ENCODE data around the gene ZNF93. TPM values are rescaled to one million over a fixed set of nuclear protein-coding genes. Genes with fewer than 3 reads are reported as not detected.
"Not testable (repeated sequence)": the region's sequence is repeated elsewhere in the genome, so short reads cannot be mapped to it uniquely, and the experiment has no call there.

The ZNF93 gene
- total RNA-seq, result 13.5 and 14.9 TPM in 2 replicates

GRCh38 chr19:19900729-19901444 lies at the start of gene ZNF93:
Gene ZNF93, plus strand, starts transcription at chr19:19900946. Its CDS starts 143 bp downstream, at chr19:19901089.
- peaks cover 34% of the 10 kb centered on the region for H3K4me1 Mint-ChIP-seq
- H3K27me3 Mint-ChIP-seq, result no peaks in the 10 kb centered on the region
- ChIA-PET POLR2A (interaction anchor here (0.6 to 3.7 kb wide), 29 partner anchors 11 to 1123 kb away, joined by 3 to 48 read pairs (median 4); partner anchors contain the start of genes ATP13A1, GATAD2A, LPAR2 and NDUFA13), CTCF (interaction anchor here (0.8 kb wide), 1 partner anchor 39 kb away, joined by 3 read pairs; no protein-coding TSS in a partner anchor)
- peaks cover 20% of the 10 kb centered on the region for H3K36me3 Mint-ChIP-seq (ENCODE audit: low read depth)
- intact Hi-C loops (cut with micrococcal nuclease), result loop anchor here (1.0 to 2.0 kb wide), 6 partner anchors 35 to 282 kb away; partner anchors contain the start of genes PBX4, ZNF101, ZNF14 and ZNF506
- peaks cover 14% of the 10 kb centered on the region for H3K9me3 Mint-ChIP-seq
- peak; percentile 74 for DNase-seq
- H3K27ac Mint-ChIP-seq, result peak within 1 kb of the TSS; percentile 91
- no peak for TF ChIP-seq CTCF (IDR thresholded peaks at IDR 0.05)
- H3K4me3 Mint-ChIP-seq, result peak within 1 kb of the TSS; percentile 98
- ATAC-seq (ENCODE audit: low read depth), result peak; percentile 97

- H3K27ac Mint-ChIP-seq, result peak overlapping the region; percentile 71
- POLR2A ChIA-PET, result interaction anchor here (1.0 to 2.4 kb wide), 4 partner anchors 9 to 60 kb away, joined by 3 to 20 read pairs (median 5); partner anchors contain the start of gene ZNF253
- H3K27me3 Mint-ChIP-seq; intact Hi-C loops (cut with micrococcal nuclease); H3K4me3 Mint-ChIP-seq; CTCF ChIA-PET; H3K9me3 Mint-ChIP-seq; ATAC-seq (ENCODE audit: low read depth); DNase-seq: not testable (repeated sequence)
- peaks cover 13% of the 10 kb centered on the region for H3K36me3 Mint-ChIP-seq (ENCODE audit: low read depth)
- peaks cover 26% of the 10 kb centered on the region for H3K4me1 Mint-ChIP-seq
Measured at GRCh38 chr19:19851740-19852139, 49.0 kb upstream of the ZNF93 start.

- no peak for TF ChIP-seq CTCF (IDR thresholded peaks at IDR 0.05)
- peak overlapping the region; percentile 41 for H3K27ac Mint-ChIP-seq
- peaks cover 27% of the 10 kb centered on the region for H3K36me3 Mint-ChIP-seq (ENCODE audit: low read depth)
- no peaks in the 10 kb centered on the region for H3K9me3 Mint-ChIP-seq
- POLR2A ChIA-PET, result interaction anchor here (0.6 to 4.4 kb wide), 5 partner anchors 37 to 259 kb away, joined by 3 to 31 read pairs (median 4); partner anchors contain the start of genes ATP13A1 and ZNF506
- peaks cover 29% of the 10 kb centered on the region for H3K4me1 Mint-ChIP-seq
- DNase-seq (no peak), ATAC-seq (ENCODE audit: low read depth) (peak; percentile 42)
- no peaks in the 10 kb centered on the region for H3K27me3 Mint-ChIP-seq
- CTCF ChIA-PET, result no interaction called here
- H3K4me3 Mint-ChIP-seq, result no peak overlapping the region
- intact Hi-C loops (cut with micrococcal nuclease), result no loop called here
Measured at GRCh38 chr19:19858751-19859150, 42.0 kb upstream of the ZNF93 start.

GRCh38 chr19:19860756-19861390 lies 39.9 kb upstream of the ZNF93 start:
- H3K9me3 Mint-ChIP-seq, result no peaks in the 10 kb centered on the region
- H3K36me3 Mint-ChIP-seq (ENCODE audit: low read depth), result peaks cover 21% of the 10 kb centered on the region
- H3K27ac Mint-ChIP-seq, result peak overlapping the region; percentile 81
- DNase-seq, result peak; percentile 30
- peaks cover 31% of the 10 kb centered on the region for H3K4me1 Mint-ChIP-seq
- no peaks in the 10 kb centered on the region for H3K27me3 Mint-ChIP-seq
- peak; percentile 58 for ATAC-seq (ENCODE audit: low read depth)
- CTCF ChIA-PET, result interaction anchor here (1.2 kb wide), 1 partner anchor 10 kb away, joined by 4 read pairs; no protein-coding TSS in a partner anchor
- TF ChIP-seq CTCF (IDR thresholded peaks at IDR 0.05), result no peak
- intact Hi-C loops (cut with micrococcal nuclease), result loop anchor here (1.0 to 10.0 kb wide), 2 partner anchors 40 to 74 kb away; partner anchors contain the start of gene ZNF506
- H3K4me3 Mint-ChIP-seq, result peak overlapping the region; percentile 90
- POLR2A ChIA-PET, result interaction anchor here (0.5 to 4.4 kb wide), 12 partner anchors 8 to 197 kb away, joined by 3 to 31 read pairs (median 6); partner anchors contain the start of genes ATP13A1, ZNF101, ZNF14 and ZNF506

GRCh38 chr19:19865750-19866610 lies 34.8 kb upstream of the ZNF93 start, which contains the start of gene ZNF253:
Gene ZNF253, plus strand, starts transcription at chr19:19865882. Its CDS starts 115 bp downstream, at chr19:19865997.
- POLR2A ChIA-PET, result interaction anchor here (0.5 to 4.9 kb wide), 38 partner anchors 8 to 1901 kb away, joined by 3 to 107 read pairs (median 4); partner anchors contain the start of genes ATP13A1, GMIP, ZNF100 and ZNF101
- no peaks in the 10 kb centered on the region for H3K27me3 Mint-ChIP-seq
- ATAC-seq (ENCODE audit: low read depth), result peak; percentile 90

More at GRCh38 chr19:19865750-19866610, 34.8 kb upstream of the ZNF93 start, which contains the start of gene ZNF253:
- H3K9me3 Mint-ChIP-seq, result no peaks in the 10 kb centered on the region
- peak within 1 kb of the TSS; percentile 99 for H3K27ac Mint-ChIP-seq
- DNase-seq, result peak; percentile 82
- intact Hi-C loops (cut with micrococcal nuclease), result loop anchor here (1.0 to 10.0 kb wide), 7 partner anchors 34 to 223 kb away; partner anchors contain the start of genes ATP13A1, GMIP, ZNF14 and ZNF506
- peaks cover 34% of the 10 kb centered on the region for H3K4me1 Mint-ChIP-seq
- CTCF ChIA-PET, result interaction anchor here (0.9 to 2.4 kb wide), 3 partner anchors 11 to 90 kb away, joined by 3 to 11 read pairs (median 3); partner anchors contain the start of gene ZNF506
- H3K36me3 Mint-ChIP-seq (ENCODE audit: low read depth), result peaks cover 20% of the 10 kb centered on the region
- peak within 1 kb of the TSS; percentile 100 for H3K4me3 Mint-ChIP-seq
- no peak for TF ChIP-seq CTCF (IDR thresholded peaks at IDR 0.05)

Data from activated B cell treated with CpG ODN at 0.5 μM for 24 hours (primary cell).